CD4-positive, alpha-beta T cell (primary cell): ENCODE measurements around the gene PRRG4. TPM values are rescaled to one million over a fixed set of nuclear protein-coding genes. Genes with fewer than 3 reads are reported as not detected.
"Not testable (repeated sequence)": the region's sequence is repeated elsewhere in the genome, so short reads cannot be mapped to it uniquely, and the experiment has no call there.

Experiments
- ATAC-seq: fragments of 200-7000 bp; cut with Tn5 transposase; one replicate; pipeline ENCODE4 v1.10.0; 2022; ENCODE audit warnings: mild to moderate bottlenecking; ENCODE audit not compliant: poor library complexity
- CTCF ChIA-PET: fragments of 350-600 bp; sonication (Branson Sonifier 250); formaldehyde crosslinking; loops from one replicate; lab custom pipeline; 2021; ENCODE audit warnings: antibody characterized with exemption, inconsistent platforms; lab: Charles Lee
- POLR2A ChIA-PET: fragments of 350-600 bp; sonication (Branson Sonifier 250); formaldehyde crosslinking; loops from one replicate; lab custom pipeline; 2021; ENCODE audit warnings: antibody characterized with exemption, inconsistent platforms; lab: Charles Lee
- DNase-seq, 14 experiments: peaks; one replicate each; pipeline ENCODE4 v3.0.0-alpha.2; 2013 to 2020; ENCODE audit warnings: mixed read lengths in 2 of 14
- H3K27ac ChIP-seq, 2 donors: one replicate each; pipeline versions ENCODE4 v1.5.1 to v1.7.0; 2013; ENCODE audit warnings: low read length in 2 of 2, low read depth in 1 of 2, mild to moderate bottlenecking in 1 of 2
- H3K27me3 ChIP-seq, 2 experiments: 1 replicate in 1 of 2; 2 replicates in 1 of 2; pipeline versions ENCODE4 v1.6.1 to v1.7.0; 2013; ENCODE audit warnings: low read length in 2 of 2, control low read depth in 1 of 2, mild to moderate bottlenecking in 1 of 2, moderate library complexity in 1 of 2; ENCODE audit not compliant: insufficient read depth in 2 of 2, control insufficient read depth in 1 of 2
- H3K36me3 ChIP-seq: one replicate; pipeline ENCODE4 v1.6.1; 2013; ENCODE audit warnings: low read length, control low read depth; ENCODE audit not compliant: insufficient read depth
- H3K4me1 ChIP-seq: one replicate; pipeline ENCODE4 v1.6.1; 2013; ENCODE audit warnings: low read length, control low read depth; ENCODE audit not compliant: insufficient read depth
- H3K4me3 ChIP-seq: one replicate; pipeline ENCODE4 v1.5.1; 2013; ENCODE audit warnings: mild to moderate bottlenecking, low read length, moderate library complexity
- H3K9me3 ChIP-seq, 2 experiments: 1 replicate in 1 of 2; 2 replicates in 1 of 2; pipeline versions ENCODE4 v1.6.1 to v1.7.0; 2013; ENCODE audit warnings: low read length in 2 of 2, mild to moderate bottlenecking in 2 of 2, control low read depth in 1 of 2, moderate library complexity in 1 of 2; ENCODE audit not compliant: control insufficient read depth in 1 of 2, insufficient read depth in 1 of 2
- H3K27ac Mint-ChIP-seq: one replicate; pipeline ENCODE4 v1.8.0; 2020; ENCODE audit warnings: mixed read lengths
- H3K27me3 Mint-ChIP-seq: one replicate; pipeline ENCODE4 v1.8.0; 2021; ENCODE audit warnings: mixed read lengths
- H3K36me3 Mint-ChIP-seq: one replicate; pipeline ENCODE4 v1.8.0; 2021; ENCODE audit warnings: low read depth, mixed read lengths
- H3K4me1 Mint-ChIP-seq: one replicate; pipeline ENCODE4 v1.8.0; 2021; ENCODE audit warnings: low read depth, mixed read lengths
- H3K4me3 Mint-ChIP-seq: one replicate; pipeline ENCODE4 v1.8.0; 2020; ENCODE audit warnings: mild to moderate bottlenecking, mixed read lengths
- H3K9me3 Mint-ChIP-seq: one replicate; pipeline ENCODE4 v1.8.0; 2020; ENCODE audit warnings: mixed read lengths
- intact Hi-C, 2 experiments: fragments of 100-400 bp; cut with DNase I in 1 of 2; cut with micrococcal nuclease in 1 of 2; formaldehyde crosslinking; loops; one replicate each; pipeline versions ENCODE4 v1.15.1 to v1.9.0; 2023 to 2025; cut with DNase I, micrococcal nuclease
- total RNA-seq, 174 experiments: library from RNA in 2 of 174; stranded (reverse) in 2 of 174; gene quantifications; one replicate each; pipeline ENCODE4 v1.2.3 and lab custom pipeline; 2021 to 2026
- TF ChIP-seq, protein P1 (sequence below): fragments of 200-600 bp; IDR thresholded peaks from one replicate; pipeline ENCODE4 v1.8.0; 2022; ENCODE audit warnings: antibody characterized with exemption, mild to moderate bottlenecking

PRRG4 gene
- total RNA-seq, 2 experiments from 2014 or later, result 0.05 TPM; not detected in 1

DNA sequence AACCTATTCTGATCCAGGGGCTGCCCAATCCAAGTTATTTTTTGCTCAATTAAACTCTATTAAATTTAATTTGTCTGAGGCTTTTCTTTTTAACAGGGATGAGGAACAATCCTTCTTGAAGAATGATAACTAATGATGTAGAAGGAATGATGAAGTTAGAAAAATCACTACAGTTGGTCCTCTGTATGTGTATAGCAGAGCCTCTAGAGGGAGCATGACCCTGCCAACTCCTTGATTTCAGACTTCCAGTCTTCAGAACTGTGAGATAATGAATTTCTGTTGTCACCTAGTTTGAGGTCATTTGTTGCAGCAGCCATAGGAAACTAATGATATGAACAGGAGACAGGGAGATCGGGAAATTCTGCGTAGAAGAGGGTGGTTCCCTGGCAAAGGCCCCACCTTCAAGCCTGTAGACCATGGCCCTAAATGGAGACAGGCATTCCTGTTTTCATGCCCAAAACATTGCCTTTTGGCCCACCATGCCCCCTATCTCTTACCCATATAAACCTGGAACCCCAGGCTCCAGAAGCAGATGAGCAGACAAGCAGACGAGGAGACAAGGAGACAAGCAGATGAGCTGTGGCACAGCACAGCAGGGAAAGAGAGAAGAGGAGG, 55.1 kb downstream of the PRRG4 start:
- ATAC-seq (peak; percentile 52), DNase-seq (peak in 3 of 14 experiments; percentile 13 to 34 (median 33))
- Histone ChIP-seq H3K27me3 (no peaks in the 10 kb centered on the region), H3K36me3 (no peaks in the 10 kb centered on the region), H3K4me1 (no peaks in the 10 kb centered on the region), H3K9me3 (peaks cover 0 to 12% of the 10 kb centered on the region in 2 experiments), H3K27ac (no peak overlapping the region), H3K4me3 (no peak overlapping the region)
- TF ChIP-seq, protein P1, sequence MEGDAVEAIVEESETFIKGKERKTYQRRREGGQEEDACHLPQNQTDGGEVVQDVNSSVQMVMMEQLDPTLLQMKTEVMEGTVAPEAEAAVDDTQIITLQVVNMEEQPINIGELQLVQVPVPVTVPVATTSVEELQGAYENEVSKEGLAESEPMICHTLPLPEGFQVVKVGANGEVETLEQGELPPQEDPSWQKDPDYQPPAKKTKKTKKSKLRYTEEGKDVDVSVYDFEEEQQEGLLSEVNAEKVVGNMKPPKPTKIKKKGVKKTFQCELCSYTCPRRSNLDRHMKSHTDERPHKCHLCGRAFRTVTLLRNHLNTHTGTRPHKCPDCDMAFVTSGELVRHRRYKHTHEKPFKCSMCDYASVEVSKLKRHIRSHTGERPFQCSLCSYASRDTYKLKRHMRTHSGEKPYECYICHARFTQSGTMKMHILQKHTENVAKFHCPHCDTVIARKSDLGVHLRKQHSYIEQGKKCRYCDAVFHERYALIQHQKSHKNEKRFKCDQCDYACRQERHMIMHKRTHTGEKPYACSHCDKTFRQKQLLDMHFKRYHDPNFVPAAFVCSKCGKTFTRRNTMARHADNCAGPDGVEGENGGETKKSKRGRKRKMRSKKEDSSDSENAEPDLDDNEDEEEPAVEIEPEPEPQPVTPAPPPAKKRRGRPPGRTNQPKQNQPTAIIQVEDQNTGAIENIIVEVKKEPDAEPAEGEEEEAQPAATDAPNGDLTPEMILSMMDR, result peak; percentile 47
- Mint-ChIP-seq H3K27ac (no peak overlapping the region), H3K4me1 (no peaks in the 10 kb centered on the region), H3K4me3 (no peak overlapping the region), H3K9me3 (no peaks in the 10 kb centered on the region), H3K27me3 (no peaks in the 10 kb centered on the region), H3K36me3 (no peaks in the 10 kb centered on the region)
- ChIA-PET POLR2A (no interaction called here), CTCF (no interaction called here)
- intact Hi-C loops, result loop anchor here (5.0 to 10.0 kb wide), 3 partner anchors 180 to 450 kb away; no protein-coding TSS in a partner anchor

DNA sequence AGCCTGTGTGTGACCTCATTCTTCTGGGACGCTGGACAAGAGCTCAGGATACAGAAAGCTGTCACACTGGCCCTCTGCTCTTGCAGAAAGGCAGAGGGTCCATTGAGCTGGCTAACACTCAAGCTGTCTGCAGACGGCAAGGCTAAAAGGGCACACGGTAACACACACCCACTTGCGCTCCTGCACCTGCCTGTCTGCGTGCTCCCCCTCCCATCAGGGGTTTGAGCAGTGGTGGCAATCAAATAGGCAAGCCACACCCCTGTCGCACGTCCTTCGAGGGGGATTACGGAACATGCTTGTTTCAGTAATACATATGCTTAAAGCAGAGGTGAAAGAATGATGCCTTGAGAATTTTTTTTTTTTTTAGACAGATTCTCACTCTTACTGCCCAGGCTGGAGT, 55.8 kb downstream of the PRRG4 start:
- no peaks in the 10 kb centered on the region for H3K27me3 ChIP-seq
- H3K9me3 ChIP-seq, result peaks cover 0 to 12% of the 10 kb centered on the region in 2 experiments
- Mint-ChIP-seq H3K27me3 (no peaks in the 10 kb centered on the region), H3K4me3 (no peak overlapping the region), H3K9me3 (no peaks in the 10 kb centered on the region), H3K4me1 (no peaks in the 10 kb centered on the region), H3K27ac (no peak overlapping the region), H3K36me3 (no peaks in the 10 kb centered on the region)
- no peak overlapping the region for H3K27ac ChIP-seq
- POLR2A ChIA-PET, result no interaction called here
- no peaks in the 10 kb centered on the region for H3K4me1 ChIP-seq
- intact Hi-C loops, result loop anchor here (5.0 to 10.0 kb wide), 3 partner anchors 179 to 449 kb away; no protein-coding TSS in a partner anchor
- no peak overlapping the region for H3K4me3 ChIP-seq
- CTCF ChIA-PET, result no interaction called here
- DNase-seq (no peak), ATAC-seq (no peak)
- H3K36me3 ChIP-seq, result no peaks in the 10 kb centered on the region
- TF ChIP-seq, protein P1, result no peak

DNA sequence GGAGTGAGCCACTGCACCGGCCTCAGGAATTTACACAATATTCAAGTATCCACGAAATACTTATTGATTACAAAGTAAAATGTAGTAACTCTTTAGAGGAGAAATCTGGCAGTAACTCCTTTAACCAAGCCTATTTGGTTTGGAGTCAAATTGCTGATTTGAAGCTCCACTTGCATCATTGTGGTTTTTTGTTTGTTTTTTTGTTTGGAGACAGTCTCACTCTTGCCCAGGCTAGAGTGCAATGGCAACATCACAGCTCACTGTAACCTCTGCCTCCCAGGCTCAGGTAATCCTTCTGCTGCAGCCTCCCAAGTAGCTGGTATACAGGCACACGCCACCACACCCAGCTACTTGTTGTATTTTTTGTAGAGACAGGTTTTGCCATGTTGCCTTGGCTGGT, 56.5 kb downstream of the PRRG4 start:
- DNase-seq (no peak), ATAC-seq (no peak)
- Histone ChIP-seq H3K27ac (no peak overlapping the region), H3K4me1 (no peaks in the 10 kb centered on the region), H3K36me3 (no peaks in the 10 kb centered on the region), H3K4me3 (no peak overlapping the region), H3K27me3 (no peaks in the 10 kb centered on the region), H3K9me3 (peaks cover 0 to 12% of the 10 kb centered on the region in 2 experiments)
- H3K36me3 Mint-ChIP-seq, result no peaks in the 10 kb centered on the region
- H3K4me3 Mint-ChIP-seq, result no peak overlapping the region
- H3K4me1 Mint-ChIP-seq, result no peaks in the 10 kb centered on the region
- intact Hi-C loops, result loop anchor here (5.0 to 10.0 kb wide), 3 partner anchors 179 to 449 kb away; no protein-coding TSS in a partner anchor
- no peaks in the 10 kb centered on the region for H3K9me3 Mint-ChIP-seq
- no peaks in the 10 kb centered on the region for H3K27me3 Mint-ChIP-seq
- H3K27ac Mint-ChIP-seq, result no peak overlapping the region
- TF ChIP-seq, protein P1, result no peak
- ChIA-PET POLR2A (no interaction called here), CTCF (no interaction called here)

DNA sequence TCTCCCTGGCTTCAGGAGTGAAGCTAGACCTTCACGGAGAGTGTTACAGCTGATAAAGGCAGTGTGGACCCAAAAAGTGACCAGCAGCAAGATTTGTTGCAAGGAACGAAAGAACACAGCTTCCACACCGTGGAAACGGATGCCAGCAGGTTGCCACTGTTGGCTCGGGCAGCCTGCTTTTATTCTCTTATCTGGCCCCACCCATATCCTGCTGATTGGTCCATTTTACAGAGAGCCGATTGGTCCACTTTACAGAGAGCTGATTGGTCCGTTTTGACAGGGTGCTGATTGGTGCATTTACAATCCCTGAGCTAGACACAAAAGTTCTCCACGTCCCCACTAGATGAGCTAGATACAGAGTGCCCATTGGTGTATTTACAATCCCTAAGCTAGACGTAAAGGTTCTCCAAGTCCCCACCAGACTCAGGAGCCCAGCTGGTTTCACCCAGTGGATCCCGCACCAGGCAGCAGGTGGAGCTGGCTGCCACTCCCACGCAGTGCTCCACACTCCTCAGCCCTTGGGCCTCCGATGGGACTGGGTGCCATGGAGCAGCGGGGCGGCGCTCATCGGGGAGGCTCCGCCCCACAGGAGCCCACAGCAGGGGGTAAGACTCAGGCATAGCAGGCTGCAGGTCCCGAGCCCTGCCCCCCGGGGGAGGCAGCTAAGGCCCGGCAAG, 58.1 kb downstream of the PRRG4 start:
- H3K36me3 Mint-ChIP-seq, POLR2A ChIA-PET, H3K36me3 ChIP-seq, H3K27ac Mint-ChIP-seq, H3K4me1 Mint-ChIP-seq, H3K27me3 ChIP-seq, H3K4me3 ChIP-seq, H3K4me1 ChIP-seq, H3K27ac ChIP-seq, H3K9me3 Mint-ChIP-seq, H3K27me3 Mint-ChIP-seq, DNase-seq, ATAC-seq, H3K4me3 Mint-ChIP-seq, CTCF ChIA-PET: not testable (repeated sequence)
- intact Hi-C loops, result loop anchor here (5.0 to 10.0 kb wide), 3 partner anchors 177 to 447 kb away; no protein-coding TSS in a partner anchor
- H3K9me3 ChIP-seq, result peaks cover 0 to 12% of the 10 kb centered on the region in 2 experiments

DNA sequence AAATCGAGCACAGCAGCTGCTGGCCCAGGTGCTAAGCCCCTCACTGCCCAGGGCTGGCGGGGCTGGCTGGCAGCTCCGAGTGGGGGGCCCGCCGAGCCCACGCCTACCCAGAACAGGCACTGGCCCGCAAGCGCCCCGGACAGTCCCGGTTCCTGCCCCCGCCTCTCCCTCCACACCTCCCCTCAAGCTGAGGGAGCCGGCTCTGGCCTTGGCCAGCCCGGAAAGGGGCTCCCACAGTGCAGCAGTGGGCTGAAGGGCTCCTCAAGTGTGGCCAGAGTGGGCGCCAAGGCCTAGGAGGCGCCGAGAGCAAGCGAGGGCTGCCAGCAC, 58.6 kb downstream of the PRRG4 start:
- ATAC-seq, H3K4me3 Mint-ChIP-seq, H3K27ac Mint-ChIP-seq, H3K4me3 ChIP-seq, CTCF ChIA-PET, DNase-seq, H3K27me3 Mint-ChIP-seq, H3K9me3 Mint-ChIP-seq, H3K4me1 Mint-ChIP-seq, H3K4me1 ChIP-seq, H3K27me3 ChIP-seq, H3K36me3 ChIP-seq, H3K36me3 Mint-ChIP-seq, POLR2A ChIA-PET, H3K27ac ChIP-seq: not testable (repeated sequence)
- intact Hi-C loops, result loop anchor here (5.0 to 10.0 kb wide), 3 partner anchors 176 to 446 kb away; no protein-coding TSS in a partner anchor
- H3K9me3 ChIP-seq, result peaks cover 0 to 12% of the 10 kb centered on the region in 2 experiments
